HEK293 (cell line): ENCODE measurements around the gene ACADM.

Experiments
- KLF16 ChIP-seq: fragments of 450-650 bp; formaldehyde crosslinking; IDR thresholded peaks from 2 replicates; pipeline ENCODE4 v1.5.1; 2017; ENCODE audit warnings: missing biosample characterization, missing genetic modification characterization
- SETDB1 ChIP-seq: IDR thresholded peaks from one replicate; pipeline ENCODE4 v1.6.1; 2017; ENCODE audit warnings: mild to moderate bottlenecking, low read length, moderate library complexity, mixed read lengths; ENCODE audit not compliant: insufficient read length
- YY1 ChIP-seq: fragments of 450-650 bp; formaldehyde crosslinking; IDR thresholded peaks from 2 replicates; pipeline ENCODE4 v1.5.1; 2018; ENCODE audit warnings: missing biosample characterization, missing genetic modification characterization
- ZBTB21 ChIP-seq: fragments of 450-650 bp; formaldehyde crosslinking; IDR thresholded peaks from 2 replicates; pipeline ENCODE4 v1.5.1; 2017; ENCODE audit warnings: missing biosample characterization, missing genetic modification characterization
- ZNF121 ChIP-seq: fragments of 450-650 bp; formaldehyde crosslinking; IDR thresholded peaks from 2 replicates; pipeline ENCODE4 v1.5.1; 2016; ENCODE audit warnings: missing biosample characterization, missing genetic modification characterization
- ZNF202 ChIP-seq: fragments of 450-650 bp; formaldehyde crosslinking; IDR thresholded peaks from 2 replicates; pipeline ENCODE4 v1.5.1; 2016; ENCODE audit warnings: missing biosample characterization, missing genetic modification characterization, borderline replicate concordance
- ZNF211 ChIP-seq: fragments of 450-650 bp; formaldehyde crosslinking; IDR thresholded peaks from 2 replicates; pipeline ENCODE4 v1.5.1; 2016; ENCODE audit warnings: low read depth, missing biosample characterization, missing genetic modification characterization
- ZNF274 ChIP-seq, 2 experiments: fragments of 200-500 bp in 1 of 2; fragments of 450-650 bp in 1 of 2; sonication (Bioruptor generic) in 1 of 2; formaldehyde crosslinking in 1 of 2; IDR thresholded peaks; 2 replicates each; pipeline versions ENCODE4 v1.5.1 to v1.6.1; 2014 to 2016; ENCODE audit warnings: borderline replicate concordance in 1 of 2, inconsistent platforms in 1 of 2, low read length in 1 of 2, missing biosample characterization in 1 of 2, missing genetic modification characterization in 1 of 2
- ZNF394 ChIP-seq: fragments of 450-650 bp; formaldehyde crosslinking; IDR thresholded peaks from 2 replicates; pipeline ENCODE4 v1.5.1; 2016; ENCODE audit warnings: missing biosample characterization, missing genetic modification characterization, mild to moderate bottlenecking, moderate library complexity, borderline replicate concordance
- ZNF792 ChIP-seq: fragments of 450-650 bp; formaldehyde crosslinking; IDR thresholded peaks from 2 replicates; pipeline ENCODE4 v1.5.1; 2016; ENCODE audit warnings: missing biosample characterization, missing genetic modification characterization
- ZSCAN30 ChIP-seq: fragments of 450-650 bp; IDR thresholded peaks from 2 replicates; pipeline ENCODE4 v1.5.1; 2018; ENCODE audit warnings: missing biosample characterization, mild to moderate bottlenecking, missing genetic modification characterization, moderate library complexity
- TF ChIP-seq, protein P1 (sequence below): fragments of 450-650 bp; formaldehyde crosslinking; IDR thresholded peaks from 2 replicates; pipeline ENCODE4 v1.5.1; 2016; ENCODE audit warnings: missing biosample characterization, missing genetic modification characterization
- TF ChIP-seq, protein P2 (sequence below): fragments of 450-650 bp; formaldehyde crosslinking; IDR thresholded peaks from 2 replicates; pipeline ENCODE4 v1.5.1; 2016; ENCODE audit warnings: missing biosample characterization, missing genetic modification characterization, low read depth
- TF ChIP-seq, protein P3 (sequence below): fragments of 450-650 bp; formaldehyde crosslinking; IDR thresholded peaks from 2 replicates; pipeline ENCODE4 v1.5.1; 2016; ENCODE audit warnings: missing biosample characterization, missing genetic modification characterization

DNA sequence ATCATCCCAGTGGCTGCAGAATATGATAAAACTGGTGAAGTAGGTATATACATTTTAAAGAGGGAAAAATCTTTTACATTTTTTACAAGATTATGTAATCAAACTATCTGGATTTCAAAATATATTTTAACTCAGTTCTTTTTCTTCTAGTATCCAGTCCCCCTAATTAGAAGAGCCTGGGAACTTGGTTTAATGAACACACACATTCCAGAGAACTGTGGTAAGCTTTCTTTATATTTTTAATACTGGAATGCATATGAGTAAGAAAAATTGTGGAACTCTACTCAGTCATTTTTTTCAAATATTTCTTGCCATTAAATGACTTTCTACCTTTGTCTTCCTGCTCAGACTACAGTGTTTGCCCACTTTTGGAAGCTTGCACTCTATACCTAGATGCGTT, 8.2 kb downstream of the ACADM start:
- TF ChIP-seq ZNF211 (no peak), KLF16 (tag by site-specific recombination) (no peak), ZNF792 (tag by site-specific recombination) (no peak), YY1 (tag by site-specific recombination) (no peak), ZNF274 (IDR thresholded peaks at IDR 0.05; ENCODE audit: low read length) (no peak), ZNF274 (tag by site-specific recombination; IDR thresholded peaks at IDR 0.05; ENCODE audit: borderline replicate concordance) (no peak), ZNF121 (tag by site-specific recombination) (no peak), ZNF202 (tag by site-specific recombination) (no peak), ZSCAN30 (tag by site-specific recombination) (no peak), ZBTB21 (tag by site-specific recombination) (no peak), SETDB1 (no peak), ZNF394 (no peak)
- TF ChIP-seq, protein P1, sequence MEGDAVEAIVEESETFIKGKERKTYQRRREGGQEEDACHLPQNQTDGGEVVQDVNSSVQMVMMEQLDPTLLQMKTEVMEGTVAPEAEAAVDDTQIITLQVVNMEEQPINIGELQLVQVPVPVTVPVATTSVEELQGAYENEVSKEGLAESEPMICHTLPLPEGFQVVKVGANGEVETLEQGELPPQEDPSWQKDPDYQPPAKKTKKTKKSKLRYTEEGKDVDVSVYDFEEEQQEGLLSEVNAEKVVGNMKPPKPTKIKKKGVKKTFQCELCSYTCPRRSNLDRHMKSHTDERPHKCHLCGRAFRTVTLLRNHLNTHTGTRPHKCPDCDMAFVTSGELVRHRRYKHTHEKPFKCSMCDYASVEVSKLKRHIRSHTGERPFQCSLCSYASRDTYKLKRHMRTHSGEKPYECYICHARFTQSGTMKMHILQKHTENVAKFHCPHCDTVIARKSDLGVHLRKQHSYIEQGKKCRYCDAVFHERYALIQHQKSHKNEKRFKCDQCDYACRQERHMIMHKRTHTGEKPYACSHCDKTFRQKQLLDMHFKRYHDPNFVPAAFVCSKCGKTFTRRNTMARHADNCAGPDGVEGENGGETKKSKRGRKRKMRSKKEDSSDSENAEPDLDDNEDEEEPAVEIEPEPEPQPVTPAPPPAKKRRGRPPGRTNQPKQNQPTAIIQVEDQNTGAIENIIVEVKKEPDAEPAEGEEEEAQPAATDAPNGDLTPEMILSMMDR, result no peak
- TF ChIP-seq, protein P2, sequence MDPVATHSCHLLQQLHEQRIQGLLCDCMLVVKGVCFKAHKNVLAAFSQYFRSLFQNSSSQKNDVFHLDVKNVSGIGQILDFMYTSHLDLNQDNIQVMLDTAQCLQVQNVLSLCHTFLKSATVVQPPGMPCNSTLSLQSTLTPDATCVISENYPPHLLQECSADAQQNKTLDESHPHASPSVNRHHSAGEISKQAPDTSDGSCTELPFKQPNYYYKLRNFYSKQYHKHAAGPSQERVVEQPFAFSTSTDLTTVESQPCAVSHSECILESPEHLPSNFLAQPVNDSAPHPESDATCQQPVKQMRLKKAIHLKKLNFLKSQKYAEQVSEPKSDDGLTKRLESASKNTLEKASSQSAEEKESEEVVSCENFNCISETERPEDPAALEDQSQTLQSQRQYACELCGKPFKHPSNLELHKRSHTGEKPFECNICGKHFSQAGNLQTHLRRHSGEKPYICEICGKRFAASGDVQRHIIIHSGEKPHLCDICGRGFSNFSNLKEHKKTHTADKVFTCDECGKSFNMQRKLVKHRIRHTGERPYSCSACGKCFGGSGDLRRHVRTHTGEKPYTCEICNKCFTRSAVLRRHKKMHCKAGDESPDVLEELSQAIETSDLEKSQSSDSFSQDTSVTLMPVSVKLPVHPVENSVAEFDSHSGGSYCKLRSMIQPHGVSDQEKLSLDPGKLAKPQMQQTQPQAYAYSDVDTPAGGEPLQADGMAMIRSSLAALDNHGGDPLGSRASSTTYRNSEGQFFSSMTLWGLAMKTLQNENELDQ (tag by site-specific recombination), result no peak
- TF ChIP-seq, protein P3, sequence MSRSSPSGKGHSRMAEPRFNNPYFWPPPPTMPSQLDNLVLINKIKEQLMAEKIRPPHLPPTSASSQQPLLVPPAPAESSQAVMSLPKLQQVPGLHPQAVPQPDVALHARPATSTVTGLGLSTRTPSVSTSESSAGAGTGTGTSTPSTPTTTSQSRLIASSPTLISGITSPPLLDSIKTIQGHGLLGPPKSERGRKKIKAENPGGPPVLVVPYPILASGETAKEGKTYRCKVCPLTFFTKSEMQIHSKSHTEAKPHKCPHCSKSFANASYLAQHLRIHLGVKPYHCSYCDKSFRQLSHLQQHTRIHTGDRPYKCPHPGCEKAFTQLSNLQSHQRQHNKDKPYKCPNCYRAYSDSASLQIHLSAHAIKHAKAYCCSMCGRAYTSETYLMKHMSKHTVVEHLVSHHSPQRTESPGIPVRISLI (tag by site-specific recombination), result no peak
